D721Med (cell line): Measurements from ENCODE around the gene UBE2G2.

Experiments
- DNase-seq: peaks from one replicate; pipeline ENCODE4 v3.0.0; 2011; ENCODE audit warnings: low spot score; ENCODE audit not compliant: insufficient read length
- FAIRE-seq: peaks from 2 replicates; lab custom pipeline; 2011; peaks lifted over from hg19 to GRCh38; lab: Jason Lieb, UNC
- CTCF ChIP-seq: IDR thresholded peaks from 2 replicates; pipeline ENCODE4 v1.5.1; 2012; ENCODE audit warnings: mild to moderate bottlenecking, control low read depth; ENCODE audit not compliant: insufficient read depth; ENCODE audit errors: missing control alignments

Gene UBE2G2

GRCh38 chr21:44812640-44813039 lies 11.0 kb upstream of the UBE2G2 start:
- DNase-seq (no peak), FAIRE-seq (no peak)
- no peak for TF ChIP-seq CTCF

GRCh38 chr21:44810779-44811178 lies 9.2 kb upstream of the UBE2G2 start:
- FAIRE-seq: no peak
- TF ChIP-seq CTCF: no peak

GRCh38 chr21:44805859-44806258 lies 4.2 kb upstream of the UBE2G2 start:
- no peak for TF ChIP-seq CTCF
- no peak for FAIRE-seq
- DNase-seq: no peak

More at GRCh38 chr21:44810779-44811178, 9.2 kb upstream of the UBE2G2 start:
- no peak for DNase-seq

- FAIRE-seq (no peak), DNase-seq (no peak)
- TF ChIP-seq CTCF: no peak
Observed at GRCh38 chr21:44805226-44805625, 3.6 kb upstream of the UBE2G2 start.

GRCh38 chr21:44804762-44805161 lies 3.1 kb upstream of the UBE2G2 start:
- DNase-seq: no peak
- TF ChIP-seq CTCF: no peak
- FAIRE-seq: no peak

GRCh38 chr21:44803651-44804050 lies 2.0 kb upstream of the UBE2G2 start:
- no peak for TF ChIP-seq CTCF
- FAIRE-seq: no peak
- no peak for DNase-seq

- FAIRE-seq: no peak
- DNase-seq: no peak
- no peak for TF ChIP-seq CTCF
Observed at GRCh38 chr21:44802396-44803153, 955 bp upstream of the UBE2G2 start.
